GM12891 (cell line): ENCODE results near the gene SEPTIN7.

Experiments used
- POLR2AphosphoS5 ChIP-seq: IDR thresholded peaks from 2 replicates; pipeline ENCODE4 v1.6.1; 2011; ENCODE audit warnings: low read depth, low read length, control low read depth
- TAF1 ChIP-seq: IDR thresholded peaks from 2 replicates; pipeline ENCODE4 v1.6.1; 2011; ENCODE audit warnings: low read depth, low read length, control low read depth

GRCh38 chr7:35819954-35820703 is 19.3 kb downstream of the SEPTIN7 start:
- no peak for TF ChIP-seq POLR2AphosphoS5
- no peak for TF ChIP-seq TAF1
